GM12891 (cell line): ENCODE measurements around the gene SLC31A2.
"Not testable (repeated sequence)": the region's sequence is repeated elsewhere in the genome, so short reads cannot be mapped to it uniquely, and the experiment has no call there.

ENCODE experiments used
- DNase-seq: peaks from one replicate; pipeline ENCODE4 v3.0.0; 2011; ENCODE audit warnings: low spot score; ENCODE audit not compliant: insufficient read length
- FAIRE-seq: peaks from 2 replicates; lab custom pipeline; 2011; peaks lifted over from hg19 to GRCh38; lab: Jason Lieb, UNC
- PAX5 ChIP-seq: IDR thresholded peaks from 2 replicates; pipeline ENCODE4 v1.6.1; 2011; ENCODE audit warnings: low read length, moderate library complexity, mild to moderate bottlenecking; ENCODE audit not compliant: insufficient read depth, severe bottlenecking
- POLR2A ChIP-seq: IDR thresholded peaks from 2 replicates; pipeline ENCODE4 v1.6.1; 2011; ENCODE audit warnings: low read depth, low read length, control low read depth
- POLR2AphosphoS5 ChIP-seq: IDR thresholded peaks from 2 replicates; pipeline ENCODE4 v1.6.1; 2011; ENCODE audit warnings: low read depth, low read length, control low read depth
- POU2F2 ChIP-seq: IDR thresholded peaks from 2 replicates; pipeline ENCODE4 v1.6.1; 2011; ENCODE audit warnings: low read depth, mild to moderate bottlenecking, control low read depth, low read length, moderate library complexity
- SPI1 ChIP-seq: IDR thresholded peaks from 2 replicates; pipeline ENCODE4 v1.6.1; 2011; ENCODE audit warnings: low read depth, low read length, control low read depth
- TAF1 ChIP-seq: IDR thresholded peaks from 2 replicates; pipeline ENCODE4 v1.6.1; 2011; ENCODE audit warnings: low read depth, low read length, control low read depth

SLC31A2 gene

DNA sequence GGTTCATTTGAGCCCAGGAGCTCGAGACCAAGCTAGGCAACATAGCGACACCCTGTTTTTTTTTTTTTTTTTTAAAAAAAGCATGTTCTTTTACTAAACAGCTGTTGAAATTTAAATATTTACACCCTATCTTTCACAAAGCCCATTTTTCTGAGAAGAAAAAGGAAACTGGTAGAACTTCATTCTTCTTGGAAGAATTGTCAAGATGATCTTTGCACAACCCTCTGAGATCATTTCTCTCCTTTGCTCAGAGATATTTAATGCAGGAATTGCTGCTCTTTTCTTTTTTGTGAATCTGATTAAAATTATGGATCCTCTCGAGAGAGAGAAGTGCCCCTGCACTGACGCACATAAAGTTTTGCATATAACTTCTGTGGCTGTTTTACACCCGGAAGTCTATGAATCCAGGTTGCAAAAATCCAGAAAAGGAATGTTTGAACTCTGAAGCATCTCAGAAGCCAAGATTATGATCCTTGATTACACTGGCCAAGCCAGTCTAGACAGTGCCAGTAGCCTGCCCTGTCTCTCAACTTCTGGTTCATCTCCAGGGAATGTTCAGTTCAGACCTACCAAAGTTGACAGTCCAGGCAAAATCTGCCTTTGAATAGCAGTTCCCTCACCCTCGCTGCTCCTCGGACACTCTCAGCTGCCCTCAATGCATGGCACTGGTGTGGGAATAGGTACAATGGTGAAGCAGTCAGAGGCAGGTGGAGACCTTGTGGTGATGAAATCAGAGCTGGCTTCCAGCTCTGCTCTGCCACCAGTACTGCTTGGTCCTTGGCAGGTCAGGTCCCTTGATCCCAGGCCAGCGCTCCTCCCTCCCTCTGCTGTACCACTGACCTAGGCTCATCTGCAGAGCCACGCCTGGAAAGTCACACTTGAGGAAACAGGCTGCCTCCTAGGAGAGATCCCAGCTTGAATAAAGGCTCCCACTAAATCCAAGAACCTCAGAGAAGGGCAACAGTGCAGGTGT, 13.3 kb upstream of the SLC31A2 start:
- TF ChIP-seq PAX5 (no peak), POU2F2 (no peak), POLR2AphosphoS5 (no peak), TAF1 (no peak), POLR2A (no peak), SPI1 (no peak)
- FAIRE-seq: no peak

DNA sequence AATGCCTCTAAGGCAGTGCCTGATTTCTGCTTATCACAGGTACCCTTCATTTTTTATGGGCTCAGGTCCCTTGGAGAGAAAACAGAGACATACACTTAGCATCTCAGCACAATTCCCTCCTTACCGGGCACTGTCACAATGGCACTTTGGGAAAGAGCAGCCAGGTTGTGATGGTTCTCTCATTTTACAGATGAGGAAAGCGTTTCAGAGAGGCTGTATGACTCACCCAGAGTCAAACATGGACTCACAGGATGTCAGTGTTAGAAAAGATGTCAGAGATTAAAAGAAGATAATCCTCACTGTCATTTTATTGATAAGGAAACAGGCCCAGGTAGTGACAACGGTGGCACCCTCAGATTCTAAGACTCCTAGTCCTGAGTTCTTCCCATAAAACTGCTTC, 12.0 kb upstream of the SLC31A2 start:
- FAIRE-seq (no peak), DNase-seq (no peak)
- TF ChIP-seq POLR2A (no peak), SPI1 (no peak), POU2F2 (no peak), TAF1 (no peak), PAX5 (no peak), POLR2AphosphoS5 (no peak)

More for the DNA sequence above, 13.3 kb upstream of the SLC31A2 start:
- DNase-seq: no peak

DNA sequence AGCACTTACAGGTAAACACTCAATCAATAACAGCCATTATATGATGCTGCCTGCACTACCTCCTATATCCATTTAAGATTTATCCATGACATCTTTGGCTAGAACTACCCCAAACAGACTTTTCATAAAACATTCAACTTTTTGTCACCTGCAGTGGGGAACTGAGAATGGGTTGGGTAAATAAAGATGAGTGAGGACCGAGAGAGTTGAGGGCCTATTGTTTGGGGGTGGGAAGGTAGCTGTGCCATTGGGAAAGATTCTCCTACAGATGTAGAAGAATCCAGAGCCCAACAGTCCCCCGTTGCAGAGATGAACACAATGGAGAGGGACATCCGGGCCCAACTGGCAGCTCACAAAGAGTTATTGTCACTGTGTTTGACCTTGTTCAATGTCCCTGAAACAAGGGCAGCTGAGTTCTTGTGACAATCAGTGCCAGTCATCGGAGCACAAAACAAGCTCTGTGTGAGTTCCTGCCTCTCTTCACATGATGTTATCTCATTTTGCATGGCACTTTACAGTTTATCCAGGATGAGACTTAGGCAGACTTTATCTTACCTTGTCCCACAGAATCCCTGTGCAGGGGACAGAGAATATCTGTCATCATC, 11.5 kb upstream of the SLC31A2 start:
- TF ChIP-seq POLR2A (no peak), POU2F2 (no peak), POLR2AphosphoS5 (no peak)
- DNase-seq (no peak), FAIRE-seq (no peak)

DNA sequence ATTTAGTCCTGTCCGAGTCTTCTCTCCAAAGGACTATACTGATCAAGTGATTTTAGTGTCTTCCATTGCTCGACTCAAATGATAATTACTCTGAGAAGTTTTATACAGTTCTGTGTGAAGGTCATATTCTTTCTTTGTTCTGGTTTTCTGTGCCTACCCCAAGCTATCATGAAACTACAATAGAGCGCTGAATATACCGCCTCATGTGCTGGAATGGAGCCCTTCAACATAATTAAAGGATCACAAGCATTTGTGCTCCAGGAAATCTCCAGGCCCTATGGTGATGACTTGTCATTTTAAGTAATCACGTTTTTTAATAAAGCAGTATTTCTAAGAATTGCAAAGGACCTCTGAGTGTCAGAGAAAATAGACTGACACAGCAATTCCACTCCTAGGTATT, 10.9 kb upstream of the SLC31A2 start:
- no peak for DNase-seq
- TF ChIP-seq PAX5 (no peak), POU2F2 (no peak), SPI1 (no peak)
- no peak for FAIRE-seq

DNA sequence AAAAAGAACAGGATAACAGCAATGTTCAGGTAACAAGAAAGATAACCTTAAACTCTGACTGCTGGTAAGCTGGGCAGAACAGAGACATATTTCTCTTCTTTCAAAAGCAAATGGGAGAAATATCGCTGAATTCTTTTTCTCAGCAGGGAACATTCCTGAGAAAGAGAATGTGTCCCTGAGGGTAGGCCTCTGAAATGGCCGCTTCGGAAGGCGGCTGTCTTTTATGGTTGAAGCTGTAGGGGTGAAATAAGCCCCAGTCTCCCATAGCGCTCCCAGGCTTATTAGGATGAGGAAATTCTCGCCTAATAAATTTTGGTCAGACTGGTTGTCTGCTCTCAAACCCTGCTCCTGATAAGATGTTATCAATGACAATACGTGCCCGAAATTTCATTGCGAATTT, 9.9 kb upstream of the SLC31A2 start:
- DNase-seq, FAIRE-seq: not testable (repeated sequence)

DNA sequence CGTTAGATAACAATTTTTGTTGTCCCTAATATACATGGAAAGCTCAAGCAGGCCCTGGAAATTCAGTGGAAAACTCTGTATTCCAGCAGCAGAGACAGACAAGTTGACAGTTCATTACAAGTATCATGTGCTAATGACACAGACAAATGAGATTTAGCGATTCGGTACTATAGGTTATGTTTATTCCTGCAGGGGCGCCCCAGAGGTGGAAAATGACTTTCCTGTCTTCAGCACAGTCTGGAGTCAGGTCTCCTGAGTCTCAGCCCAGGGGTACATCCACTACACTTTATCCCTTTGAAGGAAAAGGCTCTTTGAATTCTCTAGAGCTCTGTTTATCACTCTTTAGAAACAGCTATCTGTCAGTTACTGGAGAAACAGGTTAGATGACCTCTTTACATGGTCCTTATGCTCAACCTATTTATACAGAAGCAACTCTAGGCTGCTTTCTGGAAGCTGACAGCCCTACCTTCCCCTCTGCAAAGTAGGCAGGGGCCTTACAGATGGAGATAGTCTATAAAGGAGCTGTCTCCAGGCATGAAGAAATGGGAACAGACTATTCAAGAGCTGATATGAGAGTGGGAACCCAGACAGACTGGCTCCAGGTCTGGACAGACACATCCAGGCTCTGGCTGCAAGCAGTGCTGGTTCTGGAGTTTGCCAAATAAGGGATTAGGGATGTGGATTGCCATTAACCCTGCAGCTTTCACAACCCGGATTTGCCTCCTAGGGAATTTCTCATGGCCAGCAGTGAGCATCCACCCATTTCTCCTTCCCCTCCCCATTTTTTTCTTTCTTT, 7.2 kb upstream of the SLC31A2 start:
- FAIRE-seq: no peak
- no peak for DNase-seq
- no peak for TF ChIP-seq PAX5
- TF ChIP-seq SPI1: no peak
- no peak for TF ChIP-seq TAF1
- no peak for TF ChIP-seq POLR2AphosphoS5
- no peak for TF ChIP-seq POLR2A
- TF ChIP-seq POU2F2: no peak

DNA sequence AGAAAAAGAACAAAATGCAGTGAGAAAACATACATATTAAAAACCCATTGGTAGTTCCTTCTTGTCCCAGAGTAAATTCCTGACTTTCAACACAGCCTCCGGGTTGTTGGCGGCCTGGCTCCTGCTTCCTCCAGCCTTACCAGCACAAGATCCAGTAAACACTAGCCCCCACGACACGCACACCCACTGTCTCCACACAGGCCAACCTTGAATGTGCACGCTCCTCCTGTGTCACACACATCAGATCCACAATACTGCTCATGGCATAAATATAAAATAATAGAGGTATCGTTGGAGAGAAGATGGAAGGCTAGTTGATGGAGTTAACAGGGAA, 2.5 kb upstream of the SLC31A2 start:
- DNase-seq (no peak), FAIRE-seq (no peak)
- TF ChIP-seq PAX5 (no peak), SPI1 (no peak), POLR2AphosphoS5 (no peak), TAF1 (no peak), POU2F2 (no peak)

DNA sequence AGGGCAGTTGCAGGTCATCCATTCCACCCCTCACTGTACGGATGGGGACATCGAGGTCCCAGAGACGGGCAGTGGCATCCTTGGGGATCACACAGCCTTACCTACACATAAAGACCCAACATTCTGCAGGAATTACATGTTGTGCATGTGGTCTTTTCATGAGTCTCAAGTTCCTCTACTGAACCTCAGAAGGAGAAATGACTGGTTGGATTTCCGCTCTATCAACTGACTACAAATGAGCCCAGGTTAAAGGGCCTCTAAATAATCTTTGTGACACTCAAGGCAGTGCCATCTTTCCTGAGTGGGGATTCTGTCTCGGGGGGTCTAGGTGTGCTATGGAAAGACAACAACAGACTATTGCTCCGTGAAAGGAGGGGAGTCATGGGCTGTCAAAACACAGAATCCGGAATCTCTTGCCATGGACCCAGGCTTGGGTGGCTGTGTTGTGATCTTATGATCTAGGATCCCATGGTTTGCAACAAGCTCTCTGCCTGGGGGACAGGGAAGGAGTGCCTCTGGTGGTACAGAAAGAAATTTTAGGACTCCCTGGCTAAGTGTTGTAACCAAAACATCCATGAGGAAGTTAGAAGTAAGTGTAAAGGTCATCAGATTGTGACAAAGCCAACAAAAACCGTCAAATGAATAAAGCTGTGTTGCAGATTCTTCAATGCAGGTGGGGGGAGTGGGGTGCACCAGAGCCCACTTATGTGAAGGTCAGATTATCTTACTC, 1.9 kb upstream of the SLC31A2 start:
- TF ChIP-seq POLR2A (no peak), POU2F2 (no peak), POLR2AphosphoS5 (no peak), PAX5 (no peak), SPI1 (no peak), TAF1 (no peak)
- DNase-seq (no peak), FAIRE-seq (no peak)

DNA sequence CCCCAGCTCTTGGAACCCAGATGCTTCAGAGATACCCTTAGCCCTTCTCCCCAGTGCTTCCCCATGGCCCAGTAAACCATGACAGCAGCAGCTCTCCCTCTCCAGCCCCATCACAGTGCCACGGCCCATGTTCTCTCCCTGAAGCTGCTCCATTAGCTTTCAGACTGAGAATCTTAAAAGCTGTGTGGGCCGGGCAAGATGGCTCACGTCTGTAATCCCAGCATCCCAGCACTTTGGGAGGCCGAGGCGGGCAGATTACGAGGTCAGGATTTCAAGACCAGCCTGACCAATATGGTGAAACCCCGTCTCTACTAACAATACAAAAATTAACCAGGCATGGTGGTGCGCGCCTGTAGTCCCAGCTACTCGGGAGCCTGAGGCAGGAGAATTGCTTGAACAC, 1.2 kb upstream of the SLC31A2 start:
- DNase-seq, FAIRE-seq: not testable (repeated sequence)
